Measurements from ENCODE around the gene ERBB3.

DNA sequence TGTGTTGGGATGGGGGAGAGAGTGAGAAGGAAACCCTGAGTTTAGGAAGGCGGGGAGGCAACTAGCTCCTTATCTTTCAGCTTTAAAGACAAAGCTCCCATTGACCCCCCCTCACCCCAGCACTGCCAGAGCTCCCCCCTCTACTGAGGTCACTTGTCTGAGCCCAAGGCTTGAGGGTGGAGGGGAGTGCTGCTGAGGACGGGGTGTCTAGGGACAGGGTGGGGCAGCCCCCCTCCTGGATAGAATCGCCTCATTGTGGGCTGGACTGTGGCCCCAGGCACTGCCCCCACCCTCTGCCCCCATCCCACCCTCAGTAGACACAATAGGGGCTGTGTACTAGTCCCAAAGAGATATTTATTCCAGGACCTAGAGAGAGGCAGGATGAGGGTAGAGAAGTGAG lies 3.0 kb downstream of the ERBB3 start:
- TF ChIP-seq CTCF (IDR thresholded peaks at IDR 0.05; ENCODE audit: borderline replicate concordance, extremely low read depth, low read length, poor library complexity, severe bottlenecking) (no peak), EZH2 (IDR thresholded peaks at IDR 0.05; ENCODE audit: borderline replicate concordance, low read depth, low read length, severe bottlenecking) (no peak)
